ENCODE measurements around the gene HEXB.
A peak's percentile ranks its signal among the peaks of the same experiment; 100 is the strongest.

The HEXB gene

DNA sequence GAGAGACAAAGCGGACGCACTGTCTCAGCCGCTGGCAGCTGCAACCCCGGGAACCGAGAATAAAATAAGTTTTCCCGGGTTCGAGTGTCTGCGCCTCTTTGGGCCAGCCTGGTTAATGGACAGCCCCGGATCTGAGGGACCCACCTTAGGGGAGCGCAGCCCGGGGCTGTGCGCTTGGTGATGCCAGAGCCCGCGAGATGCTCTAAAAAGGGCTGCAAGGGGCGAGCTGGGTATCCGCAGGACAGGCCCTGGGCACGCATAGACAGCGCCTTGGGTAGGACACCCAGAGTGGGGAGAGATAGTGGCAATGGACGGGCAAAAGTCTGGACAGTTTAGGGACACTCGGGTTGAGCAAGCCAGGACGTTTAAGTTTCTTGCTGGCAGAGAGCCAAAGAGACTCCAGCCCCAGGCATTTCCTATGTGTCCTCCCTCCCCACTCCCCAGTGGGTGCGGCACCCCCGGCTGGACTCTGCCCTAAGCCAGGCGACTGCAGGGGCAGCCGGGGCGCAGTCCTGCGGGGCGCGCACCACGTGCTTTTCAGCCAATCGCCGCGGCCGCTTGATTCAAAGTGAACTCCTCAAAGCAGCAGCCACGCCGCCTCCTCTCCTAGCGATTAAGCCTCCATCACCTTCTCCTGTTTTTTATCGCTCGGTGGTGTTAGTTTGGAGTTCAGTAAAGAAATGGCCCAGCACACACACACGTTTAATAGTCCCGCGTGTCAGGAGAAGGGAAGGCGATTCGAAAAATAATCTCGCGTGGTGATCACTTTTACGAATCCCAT is 43.9 kb upstream of the HEXB start (continued):
- TF ChIP-seq, protein P1, sequence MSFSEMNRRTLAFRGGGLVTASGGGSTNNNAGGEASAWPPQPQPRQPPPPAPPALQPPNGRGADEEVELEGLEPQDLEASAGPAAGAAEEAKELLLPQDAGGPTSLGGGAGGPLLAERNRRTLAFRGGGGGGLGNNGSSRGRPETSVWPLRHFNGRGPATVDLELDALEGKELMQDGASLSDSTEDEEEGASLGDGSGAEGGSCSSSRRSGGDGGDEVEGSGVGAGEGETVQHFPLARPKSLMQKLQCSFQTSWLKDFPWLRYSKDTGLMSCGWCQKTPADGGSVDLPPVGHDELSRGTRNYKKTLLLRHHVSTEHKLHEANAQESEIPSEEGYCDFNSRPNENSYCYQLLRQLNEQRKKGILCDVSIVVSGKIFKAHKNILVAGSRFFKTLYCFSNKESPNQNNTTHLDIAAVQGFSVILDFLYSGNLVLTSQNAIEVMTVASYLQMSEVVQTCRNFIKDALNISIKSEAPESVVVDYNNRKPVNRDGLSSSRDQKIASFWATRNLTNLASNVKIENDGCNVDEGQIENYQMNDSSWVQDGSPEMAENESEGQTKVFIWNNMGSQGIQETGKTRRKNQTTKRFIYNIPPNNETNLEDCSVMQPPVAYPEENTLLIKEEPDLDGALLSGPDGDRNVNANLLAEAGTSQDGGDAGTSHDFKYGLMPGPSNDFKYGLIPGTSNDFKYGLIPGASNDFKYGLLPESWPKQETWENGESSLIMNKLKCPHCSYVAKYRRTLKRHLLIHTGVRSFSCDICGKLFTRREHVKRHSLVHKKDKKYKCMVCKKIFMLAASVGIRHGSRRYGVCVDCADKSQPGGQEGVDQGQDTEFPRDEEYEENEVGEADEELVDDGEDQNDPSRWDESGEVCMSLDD (tag by site-specific recombination; IDR thresholded peaks at IDR 0.05): peak; percentile 75
- TF ChIP-seq ZBTB20 (tag by site-specific recombination; IDR thresholded peaks at IDR 0.05) (peak; percentile 88), ZNF677 (tag by site-specific recombination; IDR thresholded peaks at IDR 0.05) (no peak), YY1 (tag by site-specific recombination; IDR thresholded peaks at IDR 0.05) (no peak), ZXDB (tag by site-specific recombination; IDR thresholded peaks at IDR 0.05) (peak; percentile 87), ZNF112 (tag by site-specific recombination; IDR thresholded peaks at IDR 0.05) (no peak), KLF1 (tag by site-specific recombination; IDR thresholded peaks at IDR 0.05) (peak; percentile 40; the same call in 1 of the 2 replicates), KLF8 (tag by site-specific recombination; IDR thresholded peaks at IDR 0.05) (peak; percentile 22; the same call in 1 of the 2 replicates), KLF10 (tag by site-specific recombination; IDR thresholded peaks at IDR 0.05) (0 out of 2 replicates have a peak, but pooled peaks have one; percentile 37), ZIC2 (tag by site-specific recombination; IDR thresholded peaks at IDR 0.05) (peak; percentile 82), ZNF302 (tag by site-specific recombination; IDR thresholded peaks at IDR 0.05; ENCODE audit: low read depth) (no peak), SP2 (tag by site-specific recombination; IDR thresholded peaks at IDR 0.05) (peak; percentile 10; the same call in 1 of the 2 replicates), ZBTB17 (tag by site-specific recombination; IDR thresholded peaks at IDR 0.05) (peak; percentile 38; the same call in 1 of the 2 replicates), SP7 (tag by site-specific recombination; IDR thresholded peaks at IDR 0.05) (no peak), GLI4 (tag by site-specific recombination; IDR thresholded peaks at IDR 0.05) (no peak), HOXC10 (CRISPR knock-in tag; IDR thresholded peaks at IDR 0.05) (no peak)
- TF ChIP-seq, protein P2, sequence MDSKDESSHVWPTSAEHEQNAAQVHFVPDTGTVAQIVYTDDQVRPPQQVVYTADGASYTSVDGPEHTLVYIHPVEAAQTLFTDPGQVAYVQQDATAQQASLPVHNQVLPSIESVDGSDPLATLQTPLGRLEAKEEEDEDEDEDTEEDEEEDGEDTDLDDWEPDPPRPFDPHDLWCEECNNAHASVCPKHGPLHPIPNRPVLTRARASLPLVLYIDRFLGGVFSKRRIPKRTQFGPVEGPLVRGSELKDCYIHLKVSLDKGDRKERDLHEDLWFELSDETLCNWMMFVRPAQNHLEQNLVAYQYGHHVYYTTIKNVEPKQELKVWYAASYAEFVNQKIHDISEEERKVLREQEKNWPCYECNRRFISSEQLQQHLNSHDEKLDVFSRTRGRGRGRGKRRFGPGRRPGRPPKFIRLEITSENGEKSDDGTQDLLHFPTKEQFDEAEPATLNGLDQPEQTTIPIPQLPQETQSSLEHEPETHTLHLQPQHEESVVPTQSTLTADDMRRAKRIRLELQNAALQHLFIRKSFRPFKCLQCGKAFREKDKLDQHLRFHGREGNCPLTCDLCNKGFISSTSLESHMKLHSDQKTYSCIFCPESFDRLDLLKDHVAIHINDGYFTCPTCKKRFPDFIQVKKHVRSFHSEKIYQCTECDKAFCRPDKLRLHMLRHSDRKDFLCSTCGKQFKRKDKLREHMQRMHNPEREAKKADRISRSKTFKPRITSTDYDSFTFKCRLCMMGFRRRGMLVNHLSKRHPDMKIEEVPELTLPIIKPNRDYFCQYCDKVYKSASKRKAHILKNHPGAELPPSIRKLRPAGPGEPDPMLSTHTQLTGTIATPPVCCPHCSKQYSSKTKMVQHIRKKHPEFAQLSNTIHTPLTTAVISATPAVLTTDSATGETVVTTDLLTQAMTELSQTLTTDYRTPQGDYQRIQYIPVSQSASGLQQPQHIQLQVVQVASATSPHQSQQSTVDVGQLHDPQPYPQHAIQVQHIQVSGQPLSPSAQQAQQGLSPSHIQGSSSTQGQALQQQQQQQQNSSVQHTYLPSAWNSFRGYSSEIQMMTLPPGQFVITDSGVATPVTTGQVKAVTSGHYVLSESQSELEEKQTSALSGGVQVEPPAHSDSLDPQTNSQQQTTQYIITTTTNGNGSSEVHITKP (tag by site-specific recombination; IDR thresholded peaks at IDR 0.05): 0 out of 2 replicates have a peak, but pooled peaks have one; percentile 38
- TF ChIP-seq, protein P3, sequence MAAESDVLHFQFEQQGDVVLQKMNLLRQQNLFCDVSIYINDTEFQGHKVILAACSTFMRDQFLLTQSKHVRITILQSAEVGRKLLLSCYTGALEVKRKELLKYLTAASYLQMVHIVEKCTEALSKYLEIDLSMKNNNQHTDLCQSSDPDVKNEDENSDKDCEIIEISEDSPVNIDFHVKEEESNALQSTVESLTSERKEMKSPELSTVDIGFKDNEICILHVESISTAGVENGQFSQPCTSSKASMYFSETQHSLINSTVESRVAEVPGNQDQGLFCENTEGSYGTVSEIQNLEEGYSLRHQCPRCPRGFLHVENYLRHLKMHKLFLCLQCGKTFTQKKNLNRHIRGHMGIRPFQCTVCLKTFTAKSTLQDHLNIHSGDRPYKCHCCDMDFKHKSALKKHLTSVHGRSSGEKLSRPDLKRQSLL (tag by site-specific recombination; IDR thresholded peaks at IDR 0.05): peak; percentile 71; the same call in 1 of the 2 replicates
